OCI-LY3 (cell line): ENCODE measurements around the gene SCGB1A1.

Experiments
- H2AFZ ChIP-seq: fragments of 200-600, 300-600 bp; shearing (Covaris generic); 2 replicates; pipeline ENCODE4 v1.6.0; 2014; ENCODE audit warnings: antibody characterized with exemption, low read depth, low read length
- H3K27ac ChIP-seq: fragments of 200-600, 300-600 bp; sonication (generic); 2 replicates; pipeline ENCODE4 v1.5.1; 2014; ENCODE audit warnings: mild to moderate bottlenecking, low read length, moderate library complexity, mixed read lengths
- H3K27me3 ChIP-seq: fragments of 200-600, 300-600 bp; sonication (generic); 2 replicates; pipeline ENCODE4 v1.6.1; 2014; ENCODE audit warnings: low read depth, low read length, mixed read lengths
- H3K36me3 ChIP-seq: fragments of 200-600, 300-600 bp; sonication (generic); replicated peaks from 2 replicates; pipeline ENCODE3; 2014; ENCODE audit warnings: low read depth, low read length, mixed read lengths
- H3K4me1 ChIP-seq: fragments of 300-600, 200-600 bp; sonication (generic); 2 replicates; pipeline ENCODE4 v1.6.1; 2014; ENCODE audit warnings: low read length, mixed read lengths
- H3K4me2 ChIP-seq: fragments of 200-600, 300-600 bp; sonication (generic); 2 replicates; pipeline ENCODE4 v1.6.1; 2014; ENCODE audit warnings: low read length, mixed read lengths
- H3K4me3 ChIP-seq: fragments of 300-600, 200-600 bp; sonication (generic); 2 replicates; pipeline ENCODE4 v1.5.1; 2014; ENCODE audit warnings: antibody characterized with exemption, mild to moderate bottlenecking, low read length, moderate library complexity
- H3K79me2 ChIP-seq: fragments of 300-600, 200-600 bp; shearing (Covaris generic); 2 replicates; pipeline ENCODE4 v1.6.1; 2014; ENCODE audit warnings: mild to moderate bottlenecking, low read length, mixed read lengths
- H3K9ac ChIP-seq: fragments of 300-600, 200-600 bp; shearing (Covaris generic); 2 replicates; pipeline ENCODE4 v1.6.0; 2014; ENCODE audit warnings: mild to moderate bottlenecking, low read length, moderate library complexity
- H3K9me3 ChIP-seq: fragments of 200-600, 300-600 bp; shearing (Covaris generic); 2 replicates; pipeline ENCODE4 v1.6.1; 2014; ENCODE audit warnings: low read length, mixed read lengths; ENCODE audit not compliant: insufficient read depth
- H4K20me1 ChIP-seq: fragments of 200-600, 300-600 bp; sonication (generic); 2 replicates; pipeline ENCODE4 v1.6.1; 2016; ENCODE audit warnings: low read length, mixed read lengths; ENCODE audit not compliant: insufficient read depth
- CTCF ChIP-seq: fragments of 200-600, 300-600 bp; sonication (generic); IDR thresholded peaks from 2 replicates; pipeline ENCODE4 v1.5.1; 2014; ENCODE audit warnings: antibody characterized with exemption, low read length, low read depth
- EZH2phosphoT487 ChIP-seq: fragments of 200-600 bp; shearing (Covaris generic); IDR thresholded peaks from 2 replicates; pipeline ENCODE4 v1.6.1; 2018; ENCODE audit warnings: antibody characterized with exemption, mixed run types, low read depth

The SCGB1A1 gene

GRCh38 chr11:62394825-62395538 is 23.9 kb upstream of the SCGB1A1 start:
- H3K9ac ChIP-seq = no peak overlapping the region
- no peaks in the 10 kb centered on the region for H3K9me3 ChIP-seq
- H3K4me1 ChIP-seq = peaks cover 4% of the 10 kb centered on the region
- peak overlapping the region; percentile 21; the same call in 1 of the 2 replicates for H3K4me2 ChIP-seq
- TF ChIP-seq CTCF (peak; percentile 96), EZH2phosphoT487 (no peak)
- no peak overlapping the region for H3K4me3 ChIP-seq
- no peak overlapping the region for H2AFZ ChIP-seq
- H3K27ac ChIP-seq = no peak overlapping the region
- no peaks in the 10 kb centered on the region for H3K79me2 ChIP-seq
- no peaks in the 10 kb centered on the region for H4K20me1 ChIP-seq
- no peaks in the 10 kb centered on the region for H3K27me3 ChIP-seq
- no peaks in the 10 kb centered on the region for H3K36me3 ChIP-seq

- H3K36me3 ChIP-seq = no peaks in the 10 kb centered on the region
- H3K9ac ChIP-seq = no peak overlapping the region
- H3K79me2 ChIP-seq = no peaks in the 10 kb centered on the region
- no peaks in the 10 kb centered on the region for H3K27me3 ChIP-seq
- no peak overlapping the region for H2AFZ ChIP-seq
- no peak overlapping the region for H3K4me2 ChIP-seq
- H3K4me1 ChIP-seq = peaks cover 4% of the 10 kb centered on the region
- no peak overlapping the region for H3K4me3 ChIP-seq
- H4K20me1 ChIP-seq = no peaks in the 10 kb centered on the region
- H3K9me3 ChIP-seq = no peaks in the 10 kb centered on the region
- no peak overlapping the region for H3K27ac ChIP-seq
- TF ChIP-seq CTCF (no peak), EZH2phosphoT487 (no peak)
These were observed 22.8 kb upstream of the SCGB1A1 start for GRCh38 chr11:62395885-62396551.

GRCh38 chr11:62398011-62398994 is 20.5 kb upstream of the SCGB1A1 start:
- no peak overlapping the region for H3K27ac ChIP-seq
- no peaks in the 10 kb centered on the region for H3K27me3 ChIP-seq
- no peak for TF ChIP-seq EZH2phosphoT487
- no peak for TF ChIP-seq CTCF
- H3K4me1 ChIP-seq = peaks cover 4% of the 10 kb centered on the region
- H3K79me2 ChIP-seq = no peaks in the 10 kb centered on the region
- no peak overlapping the region for H3K4me2 ChIP-seq
- no peak overlapping the region for H3K4me3 ChIP-seq
- H3K9me3 ChIP-seq = no peaks in the 10 kb centered on the region
- no peak overlapping the region for H2AFZ ChIP-seq
- H4K20me1 ChIP-seq = no peaks in the 10 kb centered on the region
- no peak overlapping the region for H3K9ac ChIP-seq
- H3K36me3 ChIP-seq = no peaks in the 10 kb centered on the region
